Measurements from ENCODE around the gene SOX13.

SOX13 gene

DNA sequence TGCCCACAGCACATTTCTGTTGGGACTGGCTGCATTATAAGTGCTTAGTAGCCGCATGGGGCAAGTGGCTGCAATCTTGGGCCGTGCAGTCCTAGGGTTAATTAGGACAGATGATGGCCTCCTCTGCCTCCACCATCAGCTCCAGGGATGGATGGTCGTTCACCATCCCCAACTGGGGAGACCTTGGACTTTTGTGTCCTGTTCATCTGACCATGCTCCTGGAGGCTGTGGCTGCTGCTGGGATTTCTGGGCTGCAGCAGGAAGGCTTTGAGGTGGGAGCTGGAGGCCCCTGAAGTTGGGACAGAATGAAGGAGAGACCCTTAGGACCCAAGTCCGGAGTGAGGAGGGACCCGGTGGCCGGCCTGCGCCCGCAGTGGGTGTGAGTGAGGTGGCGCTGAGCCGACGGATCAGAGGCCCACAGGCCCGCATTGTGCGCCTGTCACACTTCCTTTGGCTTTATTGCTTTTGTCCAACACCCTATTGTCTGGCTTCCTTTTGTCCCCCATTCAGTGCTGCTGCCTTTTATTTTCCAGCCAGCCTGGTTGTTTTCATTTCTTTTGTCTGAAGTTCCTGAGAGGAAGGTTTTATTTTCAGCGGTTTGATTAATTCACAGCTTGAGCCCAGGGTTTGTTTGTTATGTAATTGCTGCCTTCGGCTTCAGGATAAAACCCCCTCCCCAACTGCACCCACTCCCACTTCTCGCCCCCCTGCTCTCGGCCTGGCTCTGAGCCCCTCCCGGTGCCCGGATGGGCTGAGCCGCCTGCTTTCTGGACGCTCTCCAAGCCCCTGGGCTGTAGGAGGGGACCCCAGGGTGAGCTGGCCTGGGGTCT lies 35.6 kb downstream of the SOX13 start:
- DNase-seq, result no peak

DNA sequence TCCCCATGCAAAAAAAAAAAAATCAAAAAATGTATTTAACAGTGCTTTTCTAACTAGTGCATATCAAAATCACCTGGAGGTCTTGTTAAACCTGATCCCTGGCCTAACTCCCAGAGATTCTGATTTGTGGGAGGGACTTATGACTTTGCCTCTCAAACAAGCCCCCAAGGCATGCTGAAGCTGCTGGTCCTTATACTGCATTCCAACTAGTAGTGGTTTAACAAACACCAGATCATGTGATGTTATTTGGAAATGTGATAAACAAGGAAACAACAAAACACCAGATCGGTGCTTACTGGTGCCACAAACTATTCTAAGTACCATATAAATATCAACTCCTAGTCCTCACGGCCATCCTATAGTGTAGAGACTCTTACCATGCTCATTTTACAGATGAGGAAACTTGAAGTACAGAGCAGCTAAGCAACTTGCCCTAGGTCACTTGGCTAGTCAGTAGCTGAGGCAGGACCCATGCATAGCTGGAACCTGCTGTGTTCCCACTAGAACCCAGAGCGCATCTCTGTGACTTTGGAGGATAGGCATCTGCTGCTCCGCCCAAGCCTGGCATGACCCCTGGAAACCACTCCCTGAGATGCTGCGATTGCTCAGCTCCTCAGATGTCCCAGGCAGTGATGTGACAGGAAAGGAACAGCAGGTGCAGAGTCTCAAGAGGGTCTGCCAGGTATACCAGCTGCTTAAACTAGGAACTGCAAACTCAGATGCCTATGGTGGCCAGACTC lies 38.1 kb downstream of the SOX13 start:
- DNase-seq, result no peak

DNA sequence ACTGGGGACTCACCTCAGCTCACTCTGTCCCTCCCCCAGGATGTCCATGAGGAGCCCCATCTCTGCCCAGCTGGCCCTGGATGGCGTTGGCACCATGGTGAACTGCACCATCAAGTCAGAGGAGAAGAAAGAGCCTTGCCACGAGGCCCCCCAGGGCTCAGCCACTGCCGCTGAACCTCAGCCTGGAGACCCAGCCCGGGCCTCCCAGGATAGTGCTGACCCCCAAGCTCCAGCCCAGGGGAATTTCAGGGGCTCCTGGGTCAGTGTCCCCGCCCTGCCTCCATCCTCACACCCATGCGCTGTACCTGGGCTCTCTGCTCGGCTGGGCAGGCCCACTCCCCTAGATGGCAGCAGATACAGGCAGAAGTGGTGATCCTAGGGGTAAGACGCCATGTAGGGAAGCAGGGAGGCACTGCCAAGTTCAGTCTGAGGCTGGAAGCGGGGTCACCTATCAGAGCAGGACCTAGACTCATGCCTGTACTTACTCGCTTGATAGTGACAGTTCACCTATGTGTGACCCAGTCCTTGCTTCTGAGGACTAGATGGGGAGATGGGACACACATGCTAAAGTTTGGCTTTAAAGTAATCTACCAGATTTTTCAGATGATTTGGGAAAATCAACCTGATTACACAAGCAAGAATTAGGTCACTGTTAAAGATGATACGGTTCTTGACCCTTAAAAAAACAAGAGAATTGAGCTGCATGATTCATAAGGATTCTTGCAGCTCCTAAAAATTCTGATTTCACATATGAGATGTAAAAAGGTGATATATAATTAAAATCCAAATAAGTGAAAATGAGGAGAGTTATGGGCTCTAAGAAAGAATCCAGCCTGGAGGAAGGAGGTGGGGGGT lies 40.2 kb downstream of the SOX13 start:
- DNase-seq, result no peak

DNA sequence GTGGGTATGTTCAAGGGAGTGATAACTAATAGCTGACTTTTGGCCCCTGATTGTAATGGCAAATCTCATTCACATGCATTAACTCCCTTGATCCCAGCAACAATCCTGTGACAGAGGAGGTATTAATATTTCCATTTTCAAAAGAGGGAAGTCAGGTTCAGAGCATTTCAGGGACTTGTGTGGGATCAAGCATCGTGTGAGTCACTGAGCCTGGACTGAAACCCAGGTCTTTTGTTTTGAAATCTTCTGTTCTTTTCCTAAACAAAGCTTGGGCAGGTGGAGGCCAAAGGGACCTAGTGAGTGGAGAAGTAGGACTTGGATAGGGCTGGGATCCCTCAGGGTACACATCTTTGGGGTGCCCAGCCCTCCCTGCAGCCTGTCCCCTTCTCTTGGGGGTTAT lies 41.0 kb downstream of the SOX13 start:
- no peak for DNase-seq

DNA sequence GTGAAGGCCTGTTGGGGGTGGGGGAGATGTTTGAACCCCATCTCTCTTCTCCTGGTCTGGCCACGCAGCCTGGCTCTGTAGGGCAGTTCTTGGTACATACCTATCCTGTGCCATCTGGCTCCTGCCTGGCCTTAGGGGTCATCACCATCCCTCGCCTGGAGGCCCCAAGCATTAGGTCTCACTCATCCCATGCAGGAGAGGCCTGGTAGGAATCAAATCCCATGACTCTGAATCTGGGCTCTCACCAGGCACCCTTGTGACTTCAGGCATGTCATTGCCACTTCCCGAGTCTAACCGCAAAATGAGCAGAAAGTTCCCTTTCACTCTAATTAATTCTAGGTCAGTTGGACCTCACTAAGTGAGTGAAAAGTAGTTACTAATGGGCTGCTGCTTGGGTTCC lies 41.7 kb downstream of the SOX13 start:
- no peak for DNase-seq

DNA sequence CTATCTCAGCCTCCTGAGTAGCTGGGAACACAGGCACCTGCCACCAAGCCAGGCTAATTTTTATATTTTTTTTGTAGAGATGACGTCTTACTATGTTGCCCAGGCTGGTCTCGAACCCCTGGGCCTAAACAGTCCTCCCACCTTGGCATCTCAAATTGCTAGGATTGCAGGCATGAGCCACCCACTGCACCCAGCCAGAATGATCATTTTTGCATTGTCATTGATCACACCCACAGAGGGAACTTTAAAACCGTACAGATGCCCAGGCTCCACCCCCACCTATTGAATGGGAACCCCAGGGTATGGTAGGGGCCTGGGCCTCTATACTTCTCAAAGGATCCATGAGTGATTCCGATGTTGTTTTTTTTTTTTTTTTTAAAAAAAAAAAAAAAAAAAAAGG lies 42.2 kb downstream of the SOX13 start:
- no peak for DNase-seq

DNA sequence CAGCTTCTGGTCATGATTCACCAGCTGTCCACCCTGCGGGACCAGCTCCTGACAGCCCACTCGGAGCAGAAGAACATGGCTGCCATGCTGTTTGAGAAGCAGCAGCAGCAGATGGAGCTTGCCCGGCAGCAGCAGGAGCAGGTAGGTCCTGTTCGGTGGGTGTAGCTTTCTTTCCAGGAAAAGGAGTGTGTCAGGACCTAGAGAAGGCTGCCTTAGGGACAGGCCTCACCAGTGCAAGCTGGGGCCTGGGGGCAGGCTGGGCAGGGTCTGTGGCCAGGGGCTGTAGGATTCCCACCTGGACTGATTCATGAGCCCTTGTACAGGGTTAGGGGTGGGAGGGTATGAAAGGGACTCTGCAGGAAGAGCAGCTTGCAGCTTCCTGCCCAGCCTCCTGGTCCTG lies 43.6 kb downstream of the SOX13 start:
- no peak for DNase-seq

DNA sequence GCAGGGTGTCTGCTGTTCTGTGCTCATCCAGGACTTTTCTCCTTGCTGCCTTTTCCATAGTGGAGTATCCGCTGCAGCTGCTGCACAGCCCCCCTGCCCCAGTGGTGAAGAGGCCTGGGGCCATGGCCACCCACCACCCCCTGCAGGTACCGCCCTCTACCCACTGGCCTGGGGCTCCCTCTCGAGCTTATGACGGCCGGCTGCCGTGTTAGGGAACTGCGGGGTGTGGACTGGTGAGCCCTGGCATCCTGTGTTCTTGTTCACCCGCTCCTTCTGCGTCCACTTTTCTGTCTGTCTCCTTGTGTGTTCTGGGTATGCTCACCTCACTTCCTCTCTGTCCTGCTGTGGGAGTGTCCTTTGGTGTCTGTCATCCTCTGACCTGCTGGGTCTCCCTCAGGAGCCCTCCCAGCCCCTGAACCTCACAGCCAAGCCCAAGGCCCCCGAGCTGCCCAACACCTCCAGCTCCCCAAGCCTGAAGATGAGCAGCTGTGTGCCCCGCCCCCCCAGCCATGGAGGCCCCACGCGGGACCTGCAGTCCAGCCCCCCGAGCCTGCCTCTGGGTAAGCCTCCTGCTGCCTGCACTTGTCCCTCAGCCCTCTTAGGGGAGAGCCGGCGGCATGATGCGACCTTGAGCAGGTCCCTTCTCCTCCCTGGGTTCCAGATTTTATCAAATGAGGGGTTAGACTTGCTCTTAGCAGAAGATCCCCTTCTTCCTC lies 49.1 kb downstream of the SOX13 start:
- no peak for DNase-seq

DNA sequence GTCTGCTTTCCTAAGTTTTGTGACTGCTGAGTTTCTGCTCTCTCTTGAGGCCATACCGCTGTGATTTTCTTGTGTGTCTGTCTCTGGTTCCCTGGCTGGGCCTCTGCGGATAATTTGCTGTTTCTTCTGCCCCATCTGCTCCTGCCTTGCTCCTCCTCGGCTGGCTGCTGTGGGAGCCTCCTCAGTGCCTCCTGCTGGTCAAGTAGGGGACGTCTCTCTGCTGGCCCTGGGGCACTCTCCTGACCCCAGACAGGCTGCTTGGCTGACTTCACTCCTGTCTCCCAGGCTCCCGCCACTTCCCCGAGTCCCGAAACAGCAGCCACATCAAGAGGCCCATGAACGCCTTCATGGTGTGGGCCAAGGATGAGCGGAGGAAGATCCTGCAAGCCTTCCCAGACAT lies 50.5 kb downstream of the SOX13 start:
- no peak for DNase-seq

DNA sequence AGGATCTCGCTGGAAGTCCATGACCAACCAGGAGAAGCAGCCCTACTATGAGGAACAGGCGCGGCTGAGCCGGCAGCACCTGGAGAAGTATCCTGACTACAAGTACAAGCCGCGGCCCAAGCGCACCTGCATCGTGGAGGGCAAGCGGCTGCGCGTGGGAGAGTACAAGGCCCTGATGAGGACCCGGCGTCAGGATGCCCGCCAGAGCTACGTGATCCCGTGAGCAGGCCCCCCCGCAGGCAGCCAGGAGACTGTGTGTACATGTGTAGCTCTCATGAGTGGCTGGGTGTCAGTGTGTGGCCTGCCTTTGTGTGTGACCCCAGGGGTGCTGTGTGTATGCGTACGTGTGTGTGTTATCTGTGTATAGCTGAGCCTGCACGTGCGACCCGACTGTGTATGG lies 51.7 kb downstream of the SOX13 start:
- DNase-seq, result no peak

DNA sequence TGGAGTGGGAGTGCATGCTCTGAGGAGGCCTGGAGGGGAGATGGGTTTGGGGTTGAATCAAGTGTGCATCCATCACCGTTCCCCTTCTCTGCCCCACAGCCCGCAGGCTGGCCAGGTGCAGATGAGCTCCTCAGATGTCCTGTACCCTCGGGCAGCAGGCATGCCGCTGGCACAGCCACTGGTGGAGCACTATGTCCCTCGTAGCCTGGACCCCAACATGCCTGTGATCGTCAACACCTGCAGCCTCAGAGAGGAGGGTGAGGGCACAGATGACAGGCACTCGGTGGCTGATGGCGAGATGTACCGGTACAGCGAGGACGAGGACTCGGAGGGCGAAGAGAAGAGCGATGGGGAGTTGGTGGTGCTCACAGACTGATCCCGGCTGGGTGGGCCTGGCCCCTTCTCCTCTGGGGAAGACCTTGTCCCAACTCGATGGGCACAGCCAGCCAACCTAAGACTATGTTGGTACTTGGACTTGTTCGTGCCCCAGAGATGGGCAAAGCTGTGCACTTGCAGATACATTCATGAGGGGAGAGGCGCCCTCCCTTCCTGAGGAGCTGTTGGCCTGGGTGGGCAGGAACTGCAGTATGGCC lies 52.9 kb downstream of the SOX13 start:
- DNase-seq, result no peak

DNA sequence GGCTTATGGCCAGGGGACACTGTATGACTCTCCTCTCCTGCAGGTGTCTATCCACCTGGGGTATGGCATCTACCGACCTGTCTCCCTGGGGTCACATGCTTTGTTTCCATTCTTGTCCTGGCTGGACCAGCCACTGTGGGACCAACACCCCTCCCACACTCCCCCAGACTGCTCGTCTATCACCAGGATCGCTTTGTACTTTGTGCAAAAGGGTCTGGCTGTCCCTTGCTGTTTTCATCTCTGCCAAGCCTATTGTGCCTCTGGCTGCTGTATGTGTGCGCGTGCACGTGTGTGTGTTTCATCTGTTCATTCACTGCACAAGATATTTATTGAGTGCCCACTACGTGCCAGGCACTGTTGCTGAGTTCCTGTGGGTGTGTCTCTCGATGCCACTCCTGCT lies 53.5 kb downstream of the SOX13 start:
- DNase-seq, result no peak

DNA sequence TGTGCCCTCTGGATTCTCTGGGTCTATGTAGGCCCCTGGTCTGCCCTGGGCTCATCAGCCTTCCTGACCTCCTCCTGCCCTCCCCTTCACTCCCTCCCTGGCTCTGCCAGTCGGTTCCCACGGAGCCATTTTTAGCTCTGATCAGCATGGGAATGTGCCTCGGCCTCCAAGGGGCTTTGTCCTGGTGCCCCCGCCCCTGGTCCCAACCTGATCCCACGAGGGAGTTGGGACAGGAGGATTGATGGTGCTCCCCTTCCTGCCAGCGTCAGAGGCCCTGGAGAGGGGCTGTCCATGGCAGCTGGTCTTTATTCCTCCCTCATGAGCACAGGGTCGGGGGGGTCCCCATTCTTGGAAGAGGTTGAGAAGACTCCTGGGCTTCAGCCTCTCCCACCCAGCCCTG lies 54.0 kb downstream of the SOX13 start:
- no peak for DNase-seq

DNA sequence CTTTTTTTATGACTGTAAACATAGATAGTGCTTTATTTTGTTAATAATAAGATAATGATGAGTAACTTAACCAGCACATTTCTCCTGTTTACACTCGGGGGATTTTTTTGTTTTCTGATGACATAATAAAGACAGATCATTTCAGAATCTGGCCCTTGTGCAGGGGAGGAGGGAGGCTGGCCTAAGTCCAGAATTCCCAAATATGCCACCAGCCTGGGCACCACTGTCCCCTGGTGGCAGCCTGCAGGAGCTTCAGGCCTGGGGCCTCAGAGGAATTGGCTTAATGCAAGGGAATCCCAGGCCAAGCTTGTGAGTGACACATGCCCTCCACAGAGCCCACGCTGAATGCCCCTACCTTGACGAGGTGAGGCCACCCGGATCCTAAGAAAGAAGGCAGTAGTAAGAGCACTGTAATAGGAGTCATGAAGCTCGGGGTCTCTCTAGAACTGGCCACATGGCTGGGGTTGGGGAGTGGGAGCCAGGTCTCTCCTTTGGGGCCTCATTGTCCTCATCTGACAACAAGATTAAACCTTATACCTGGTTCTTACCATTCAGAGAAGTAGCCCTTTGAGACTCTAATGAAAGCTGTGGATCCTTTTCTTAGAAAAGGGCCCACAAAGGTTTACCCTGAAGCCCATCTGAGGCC lies 54.8 kb downstream of the SOX13 start:
- peak; percentile 80 for DNase-seq

DNA sequence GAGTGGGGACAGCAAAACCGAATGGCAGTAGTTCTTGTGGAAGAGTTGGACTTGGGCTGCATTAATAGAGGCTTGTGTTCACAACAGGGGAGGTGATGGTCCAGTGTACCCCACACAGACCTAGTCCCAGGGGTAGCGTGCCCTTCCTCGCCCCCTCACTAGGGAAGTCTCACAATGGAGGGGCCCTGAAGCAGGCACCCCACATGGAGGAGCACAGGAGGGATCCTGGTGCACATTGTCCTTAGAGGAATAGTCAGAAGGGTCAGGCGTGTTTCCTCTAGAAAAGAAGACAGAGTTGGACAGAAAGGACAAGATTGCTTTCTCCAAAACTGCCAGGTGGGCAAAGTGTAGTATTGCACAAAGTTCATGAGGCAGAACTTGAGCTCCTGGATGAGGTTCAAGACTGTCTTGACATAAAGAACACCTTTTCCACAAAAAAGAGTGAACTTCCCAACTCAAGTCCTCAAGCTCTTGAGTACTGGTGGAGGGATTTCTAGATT lies 55.6 kb downstream of the SOX13 start:
- no peak for DNase-seq

DNA sequence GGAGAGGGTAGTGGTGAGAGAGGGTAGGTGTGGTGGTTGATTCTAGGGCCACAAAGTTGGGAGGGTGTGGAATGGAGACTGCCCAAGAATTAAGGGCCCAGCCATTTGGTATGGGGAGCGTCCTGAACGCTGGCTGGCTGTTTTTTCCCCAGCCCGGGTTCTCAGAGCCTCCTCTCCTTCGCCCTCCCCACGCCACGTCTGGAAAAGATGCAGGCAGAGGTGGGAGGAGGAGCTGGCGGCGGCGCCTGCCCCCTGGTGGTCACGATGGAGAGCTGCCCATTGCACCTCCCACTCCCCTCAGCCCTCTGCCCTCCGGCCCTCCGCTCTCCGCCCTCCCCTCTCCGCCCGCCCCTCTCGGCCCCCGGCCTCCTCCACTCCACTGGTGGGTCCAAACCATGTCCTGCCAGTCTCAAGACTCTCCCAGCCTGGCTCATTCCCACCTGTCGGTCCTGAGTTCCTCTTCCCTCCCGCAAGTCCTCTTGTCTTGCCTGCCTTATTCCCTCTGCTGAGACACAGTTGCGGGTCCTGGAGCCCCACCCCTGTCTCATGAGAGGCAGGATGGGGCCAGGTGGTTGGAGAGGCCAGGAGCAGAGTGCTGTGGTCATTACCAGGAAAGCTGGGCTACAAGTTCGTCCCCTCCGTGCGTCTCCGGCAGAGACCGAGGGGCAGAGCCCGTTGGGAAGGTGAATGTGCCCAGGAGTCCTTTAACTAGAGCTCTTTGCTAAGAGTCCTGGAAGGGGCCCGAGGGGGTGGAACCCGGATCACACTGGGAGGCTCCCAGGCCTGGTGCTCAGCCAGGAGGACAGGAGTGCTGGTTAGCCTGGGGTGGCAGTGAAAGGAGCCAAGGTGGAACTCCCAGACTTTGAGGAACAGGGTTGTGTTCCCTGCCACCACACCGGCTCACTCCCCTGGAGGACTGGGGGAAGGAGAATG lies 56.3 kb downstream of the SOX13 start:
- peak; percentile 43 for DNase-seq

DNA sequence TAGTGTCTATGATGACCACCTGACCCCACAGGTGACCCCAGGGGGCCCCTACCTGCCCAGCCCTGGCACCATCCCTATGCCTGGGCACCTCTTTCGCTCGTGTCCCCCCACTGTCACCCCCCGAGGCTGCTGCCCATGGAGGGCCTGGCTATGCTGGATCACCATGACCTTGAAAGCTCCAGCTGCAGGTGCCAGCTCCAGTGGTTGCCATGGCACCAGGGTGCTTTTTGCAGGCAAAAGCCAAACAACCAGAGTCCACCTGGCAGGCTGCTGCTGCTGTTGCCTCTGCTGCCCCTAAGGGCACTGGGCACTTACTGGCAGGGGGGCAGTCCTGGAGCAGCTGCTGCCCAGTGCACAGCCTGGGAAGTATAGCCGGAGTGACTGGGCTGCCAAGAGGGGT lies 57.3 kb downstream of the SOX13 start:
- no peak for DNase-seq

DNA sequence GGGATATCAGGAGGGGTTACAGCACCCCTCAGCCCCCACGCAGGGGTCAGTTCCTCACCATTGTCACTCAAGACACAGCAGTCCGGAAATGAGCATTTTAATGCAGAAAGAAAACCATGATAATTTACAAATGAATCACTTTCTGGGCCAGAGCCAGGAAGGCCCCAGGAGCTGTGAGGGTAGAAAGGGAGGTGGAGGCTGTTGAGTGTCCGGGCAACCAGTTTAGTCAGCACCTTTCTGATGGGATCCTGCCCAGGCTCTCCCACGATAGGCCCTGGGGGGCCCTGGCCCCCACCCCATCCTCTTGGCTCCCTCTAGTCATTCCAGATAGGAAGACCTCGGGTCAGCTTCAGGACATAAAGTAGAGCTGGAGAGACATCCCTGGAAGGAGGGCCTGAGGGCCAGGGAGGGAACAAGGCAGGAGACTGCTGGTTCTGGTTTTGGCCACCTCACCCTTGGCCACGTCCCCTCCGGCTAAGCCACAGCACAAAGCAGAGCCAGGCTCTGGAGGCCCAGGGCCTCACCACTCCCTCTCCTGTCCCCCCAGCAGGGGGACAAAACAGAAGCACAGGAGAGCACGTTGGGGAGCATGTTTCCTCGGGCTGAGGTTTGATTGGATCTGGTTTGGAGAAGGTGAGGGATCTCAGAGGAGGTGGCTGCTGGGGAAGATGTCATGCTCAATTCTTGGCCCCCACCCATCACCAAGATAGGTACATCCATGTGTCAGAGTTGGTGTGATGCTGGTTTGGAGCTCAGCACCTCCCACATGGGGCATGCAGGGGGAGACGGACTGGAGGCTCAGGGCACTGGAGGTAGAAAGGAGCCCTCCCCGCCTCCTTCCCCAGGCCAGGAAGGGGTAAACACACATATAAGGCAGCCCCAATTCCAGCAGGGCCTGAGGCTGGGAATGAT lies 58.3 kb downstream of the SOX13 start:
- DNase-seq, result peak; percentile 91

DNA sequence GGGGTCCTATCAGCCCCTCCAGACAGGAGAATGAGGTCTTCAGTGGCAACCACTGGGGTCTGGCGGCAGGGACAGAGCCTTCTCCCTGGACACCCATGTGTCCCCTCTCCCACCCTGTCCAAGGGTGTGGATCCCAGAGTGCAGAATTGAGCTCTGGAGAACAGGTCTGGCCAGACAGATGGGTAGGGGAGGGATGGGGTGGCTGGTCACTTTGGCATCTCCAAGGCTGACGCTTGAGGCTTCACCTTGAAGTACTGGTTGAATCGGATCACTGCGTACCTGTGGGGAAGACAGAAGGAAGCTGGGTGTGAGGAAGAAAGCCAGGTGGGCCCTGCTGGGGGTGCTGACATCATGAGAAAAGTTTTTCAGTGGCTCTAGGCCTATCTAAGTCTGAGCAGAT lies 59.1 kb downstream of the SOX13 start:
- DNase-seq, result no peak

Measured in T1000 (cell line).